ENCODE measurements around the gene ACP5. TPM values are rescaled to one million over a fixed set of nuclear protein-coding genes. Genes with fewer than 3 reads are reported as not detected.
"Not testable (repeated sequence)": the region's sequence is repeated elsewhere in the genome, so short reads cannot be mapped to it uniquely, and the experiment has no call there.

The ACP5 gene
- total RNA-seq (2021; fragmentation: NEBNext Ultra II Directional; extraction: Animal tissue kit (Norgen Biotek cat#: 25700)) = 1 to 10 TPM; 1.5 to 2.8 (median 2.3) TPM
- long read RNA-seq = 0 reads

- Mint-ChIP-seq H3K27me3 (ENCODE audit: insufficient read depth) (peaks cover 6% of the 10 kb centered on the region), H3K4me3 (no peak within 1 kb of the TSS), H3K27ac (no peak within 1 kb of the TSS), H3K36me3 (ENCODE audit: low read depth) (no peaks in the 10 kb centered on the region), H3K4me1 (ENCODE audit: low read depth) (peaks cover 14% of the 10 kb centered on the region), H3K9me3 (no peaks in the 10 kb centered on the region)
- DNase-seq = no peak
- TF ChIP-seq, protein P1, sequence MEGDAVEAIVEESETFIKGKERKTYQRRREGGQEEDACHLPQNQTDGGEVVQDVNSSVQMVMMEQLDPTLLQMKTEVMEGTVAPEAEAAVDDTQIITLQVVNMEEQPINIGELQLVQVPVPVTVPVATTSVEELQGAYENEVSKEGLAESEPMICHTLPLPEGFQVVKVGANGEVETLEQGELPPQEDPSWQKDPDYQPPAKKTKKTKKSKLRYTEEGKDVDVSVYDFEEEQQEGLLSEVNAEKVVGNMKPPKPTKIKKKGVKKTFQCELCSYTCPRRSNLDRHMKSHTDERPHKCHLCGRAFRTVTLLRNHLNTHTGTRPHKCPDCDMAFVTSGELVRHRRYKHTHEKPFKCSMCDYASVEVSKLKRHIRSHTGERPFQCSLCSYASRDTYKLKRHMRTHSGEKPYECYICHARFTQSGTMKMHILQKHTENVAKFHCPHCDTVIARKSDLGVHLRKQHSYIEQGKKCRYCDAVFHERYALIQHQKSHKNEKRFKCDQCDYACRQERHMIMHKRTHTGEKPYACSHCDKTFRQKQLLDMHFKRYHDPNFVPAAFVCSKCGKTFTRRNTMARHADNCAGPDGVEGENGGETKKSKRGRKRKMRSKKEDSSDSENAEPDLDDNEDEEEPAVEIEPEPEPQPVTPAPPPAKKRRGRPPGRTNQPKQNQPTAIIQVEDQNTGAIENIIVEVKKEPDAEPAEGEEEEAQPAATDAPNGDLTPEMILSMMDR (IDR thresholded peaks at IDR 0.05) = no peak
Observed at GRCh38 chr19:11577451-11578257, at the start of gene ACP5. TSS of gene ACP5 (minus strand) at chr19:11577645. CDS start at chr19:11577317, 328 bp downstream.

DNA sequence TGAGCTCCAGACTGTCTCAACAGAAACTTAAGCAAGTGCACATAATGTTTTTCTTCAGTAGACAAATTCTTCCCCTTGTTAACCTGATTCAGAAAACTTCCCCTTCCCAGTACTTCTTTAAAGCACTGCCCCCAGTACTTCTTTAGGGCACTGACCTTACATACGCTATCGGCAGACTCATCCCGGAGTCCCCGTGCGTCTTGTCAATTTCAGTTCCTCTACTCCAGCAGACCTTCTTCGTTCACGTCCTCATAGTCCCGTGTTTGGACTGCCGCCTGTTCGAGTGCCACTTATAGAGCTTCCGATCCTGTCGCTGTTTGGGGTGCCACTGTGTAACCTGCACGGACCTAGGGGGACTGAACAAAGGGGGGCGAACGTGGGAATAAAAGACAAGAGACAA lies 48.8 kb upstream of the ACP5 start:
- no peak overlapping the region for H3K27ac Mint-ChIP-seq
- H3K9me3 Mint-ChIP-seq = peaks cover 6% of the 10 kb centered on the region
- H3K36me3 Mint-ChIP-seq (ENCODE audit: low read depth) = peaks cover 15% of the 10 kb centered on the region
- H3K27me3 Mint-ChIP-seq (ENCODE audit: insufficient read depth) = peaks cover 30% of the 10 kb centered on the region
- H3K4me3 Mint-ChIP-seq = no peak overlapping the region
- H3K4me1 Mint-ChIP-seq (ENCODE audit: low read depth) = peaks cover 29% of the 10 kb centered on the region
- no peak for DNase-seq
- TF ChIP-seq, protein P1 (IDR thresholded peaks at IDR 0.05) = no peak

DNA sequence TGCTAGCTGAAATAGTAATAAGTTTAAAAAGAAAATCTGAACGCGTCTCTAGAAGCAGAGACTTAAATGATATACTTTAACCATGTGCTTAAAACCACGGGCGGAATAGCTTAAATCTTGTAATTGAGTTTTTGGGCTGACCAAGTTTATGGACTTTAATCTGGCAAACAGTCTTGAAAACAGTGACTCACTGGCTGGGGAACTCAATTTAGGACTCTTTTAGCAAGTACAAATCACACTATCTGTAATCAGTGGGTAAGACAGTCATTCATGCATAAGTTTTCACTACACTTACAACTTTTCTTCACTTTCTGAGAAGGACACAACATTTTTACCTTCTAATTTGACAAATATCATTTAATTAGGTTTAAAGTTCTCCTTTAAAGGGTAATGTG lies 46.6 kb upstream of the ACP5 start:
- DNase-seq = no peak
- Mint-ChIP-seq H3K4me3 (peak overlapping the region; percentile 69; the same call in 1 of the 2 replicates), H3K27me3 (ENCODE audit: insufficient read depth) (peaks cover 22% of the 10 kb centered on the region), H3K36me3 (ENCODE audit: low read depth) (peaks cover 32% of the 10 kb centered on the region), H3K9me3 (0 out of 2 replicates have a peak, but pooled peaks cover 5% of the 10 kb centered on the region), H3K27ac (no peak overlapping the region), H3K4me1 (ENCODE audit: low read depth) (peaks cover 29% of the 10 kb centered on the region)
- TF ChIP-seq, protein P1 (IDR thresholded peaks at IDR 0.05) = no peak

DNA sequence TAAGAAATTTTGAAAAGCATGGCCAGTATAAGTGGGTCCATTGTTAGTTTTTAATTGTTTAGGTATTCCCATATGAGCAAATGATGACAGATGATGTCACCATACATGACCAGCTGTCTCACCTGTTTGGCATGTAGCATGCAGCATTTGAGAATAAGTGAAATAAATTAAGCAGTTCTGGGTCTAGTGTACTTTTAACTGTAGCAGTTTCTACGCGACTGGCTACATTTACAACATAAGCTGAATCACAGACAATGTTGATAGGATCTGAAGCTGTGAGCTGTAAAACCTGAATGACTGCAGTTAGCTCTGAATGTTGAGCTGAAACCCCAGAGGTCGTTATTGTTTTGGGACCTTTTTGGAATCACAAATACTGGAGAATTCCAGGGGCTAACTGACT lies 45.0 kb upstream of the ACP5 start:
- peaks cover 20% of the 10 kb centered on the region for H3K9me3 Mint-ChIP-seq
- peaks cover 29% of the 10 kb centered on the region for H3K4me1 Mint-ChIP-seq (ENCODE audit: low read depth)
- DNase-seq = peak; percentile 41
- H3K27me3 Mint-ChIP-seq (ENCODE audit: insufficient read depth) = peaks cover 22% of the 10 kb centered on the region
- not testable (repeated sequence) for H3K27ac Mint-ChIP-seq, H3K4me3 Mint-ChIP-seq
- peaks cover 49% of the 10 kb centered on the region for H3K36me3 Mint-ChIP-seq (ENCODE audit: low read depth)

DNA sequence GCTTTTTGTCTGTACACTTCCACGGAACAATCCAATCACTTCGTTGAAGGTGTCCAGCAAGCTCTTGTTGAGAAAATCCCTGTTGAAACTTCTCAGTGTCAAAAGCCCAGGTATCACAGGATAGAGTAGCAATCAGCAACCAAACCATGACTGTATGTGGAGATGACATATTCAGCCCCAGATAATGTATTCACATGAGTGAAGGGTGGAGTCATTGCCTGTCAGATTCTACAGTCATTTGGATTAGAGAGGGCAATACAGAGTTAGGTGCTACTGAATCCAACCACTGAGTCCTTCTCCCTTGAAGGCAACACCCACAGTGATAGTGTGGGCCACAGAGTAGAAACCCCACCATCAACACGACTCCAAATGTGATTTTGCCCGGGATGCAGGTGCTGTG lies 43.1 kb upstream of the ACP5 start:
- peaks cover 7% of the 10 kb centered on the region for H3K27me3 Mint-ChIP-seq (ENCODE audit: insufficient read depth)
- TF ChIP-seq, protein P1 (IDR thresholded peaks at IDR 0.05) = no peak
- peaks cover 29% of the 10 kb centered on the region for H3K4me1 Mint-ChIP-seq (ENCODE audit: low read depth)
- no peak overlapping the region for H3K4me3 Mint-ChIP-seq
- H3K9me3 Mint-ChIP-seq = peaks cover 34% of the 10 kb centered on the region
- no peak overlapping the region for H3K27ac Mint-ChIP-seq
- DNase-seq = no peak
- H3K36me3 Mint-ChIP-seq (ENCODE audit: low read depth) = peaks cover 64% of the 10 kb centered on the region

Measured in HFFc6 (cell line).